Stimulated activated naive CD8-positive, alpha-beta T cell treated with anti-CD3 and anti-CD28 coated beads, Interleukin-15, amount 100 ng/mL, for 72 hours (primary cell): ENCODE measurements around the gene TNP2.

Experiments
- ATAC-seq: fragments of 150-1000 bp; cut with Tn5 transposase; 2 replicates; pipeline ENCODE4 v1.10.0; 2021; ENCODE audit warnings: mild to moderate bottlenecking, moderate library complexity
- DNase-seq, 2 donors: peaks; one replicate each; pipeline ENCODE4 v3.0.0; 2021 to 2022
- H3K27ac Mint-ChIP-seq, 2 donors: one replicate each; pipeline ENCODE4 v1.8.0; 2022; ENCODE audit warnings: mild to moderate bottlenecking in 2 of 2, mixed read lengths in 2 of 2, moderate library complexity in 2 of 2
- H3K27me3 Mint-ChIP-seq: one replicate; pipeline ENCODE4 v1.8.0; 2022; ENCODE audit warnings: mixed read lengths
- H3K4me1 Mint-ChIP-seq: one replicate; pipeline ENCODE4 v1.8.0; 2022; ENCODE audit warnings: mild to moderate bottlenecking, mixed read lengths
- H3K4me3 Mint-ChIP-seq, 2 donors: one replicate each; pipeline ENCODE4 v1.8.0; 2022; ENCODE audit warnings: mild to moderate bottlenecking in 2 of 2, mixed read lengths in 2 of 2, moderate library complexity in 1 of 2
- H3K9me3 Mint-ChIP-seq, 2 donors: one replicate each; pipeline ENCODE4 v1.8.0; 2022; ENCODE audit warnings: mixed read lengths in 2 of 2

Gene TNP2

DNA sequence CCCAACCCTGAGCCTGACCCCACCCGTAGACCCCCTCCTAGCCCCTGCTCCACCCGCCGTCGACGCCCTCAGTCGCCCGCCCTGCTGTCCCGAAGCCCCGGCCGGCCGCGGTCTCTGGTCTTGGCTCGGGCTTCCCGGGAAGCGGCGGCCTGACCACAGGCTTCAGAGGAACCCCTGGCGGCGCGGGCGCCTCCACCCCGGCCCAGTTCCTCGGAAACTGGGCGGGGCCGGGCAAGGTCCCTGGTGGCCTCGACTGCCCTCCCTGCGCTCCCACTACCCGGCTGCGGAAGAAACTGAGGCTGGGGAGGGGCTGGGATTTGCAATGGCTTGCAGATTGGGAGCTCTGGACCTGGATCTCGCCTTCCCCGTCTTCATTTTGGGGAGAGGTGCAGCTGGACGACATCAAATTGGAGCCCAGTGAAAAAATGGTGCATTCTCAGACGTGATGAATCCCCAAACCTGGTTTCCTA, 12.4 kb downstream of the TNP2 start:
- DNase-seq (no peak), ATAC-seq (no peak)
- Mint-ChIP-seq H3K4me1 (peaks cover 55% of the 10 kb centered on the region), H3K4me3 (peak overlapping the region; percentile 94 to 96), H3K9me3 (no peaks in the 10 kb centered on the region), H3K27me3 (peaks cover 12% of the 10 kb centered on the region), H3K27ac (peak overlapping the region; percentile 99)

DNA sequence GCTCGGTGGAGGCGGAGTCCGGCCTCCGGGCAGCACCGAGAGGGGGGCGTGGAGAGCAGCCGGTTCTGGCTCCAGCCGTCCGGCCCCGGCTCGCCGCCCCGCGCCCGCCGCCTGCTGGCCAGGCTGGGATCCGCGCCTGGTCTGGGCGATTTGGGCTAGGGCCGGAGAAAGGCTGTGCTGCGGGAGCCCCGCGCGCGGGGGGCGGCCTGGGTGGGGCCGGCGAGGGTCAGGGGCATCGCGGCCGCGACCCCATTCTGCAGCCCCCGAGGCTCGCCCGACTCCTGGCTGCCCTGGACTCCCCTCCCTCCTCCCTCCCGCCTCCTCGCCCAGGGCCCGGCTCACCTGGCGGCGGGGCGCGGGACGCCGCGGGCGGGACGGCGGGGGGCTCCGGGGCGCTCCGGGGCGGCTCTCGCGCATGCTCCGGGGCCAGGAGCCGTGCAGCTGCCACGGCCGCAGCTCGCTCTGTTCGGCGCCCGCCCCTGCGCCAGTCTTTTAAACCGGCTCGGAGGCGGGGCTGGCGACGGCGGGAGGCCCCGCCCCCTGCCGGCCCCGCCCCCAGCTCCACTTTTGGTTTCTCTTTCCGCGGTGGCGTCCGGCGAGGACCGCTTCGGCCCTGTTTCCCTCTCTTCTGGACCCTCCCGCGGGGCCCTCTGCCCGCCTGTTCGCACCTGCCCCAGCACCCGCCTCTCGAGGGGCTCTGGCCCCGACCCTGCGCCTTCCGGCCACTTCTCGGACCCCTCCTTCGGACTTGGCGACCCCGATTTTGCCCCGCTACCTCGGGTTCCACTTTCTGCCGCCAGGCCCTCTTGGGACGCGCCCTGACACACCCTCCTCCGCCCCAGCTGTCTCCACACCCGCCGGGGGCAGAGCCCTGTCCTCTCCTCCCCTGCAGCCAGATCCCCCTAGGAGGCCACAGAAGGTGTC, 13.1 kb downstream of the TNP2 start, which contains the start of gene SOCS1:
SOCS1 (minus strand) TSS at position 468 of the 924 bp plus-strand sequence. CDS start 726 bp downstream, outside the sequence.
- Mint-ChIP-seq H3K4me1 (peaks cover 61% of the 10 kb centered on the region), H3K27ac (peak within 1 kb of the TSS; percentile 99), H3K4me3 (peak within 1 kb of the TSS; percentile 94 to 99), H3K9me3 (no peaks in the 10 kb centered on the region), H3K27me3 (peaks cover 12% of the 10 kb centered on the region)
- ATAC-seq: peak; percentile 63
- DNase-seq: peak; percentile 92 to 96

DNA sequence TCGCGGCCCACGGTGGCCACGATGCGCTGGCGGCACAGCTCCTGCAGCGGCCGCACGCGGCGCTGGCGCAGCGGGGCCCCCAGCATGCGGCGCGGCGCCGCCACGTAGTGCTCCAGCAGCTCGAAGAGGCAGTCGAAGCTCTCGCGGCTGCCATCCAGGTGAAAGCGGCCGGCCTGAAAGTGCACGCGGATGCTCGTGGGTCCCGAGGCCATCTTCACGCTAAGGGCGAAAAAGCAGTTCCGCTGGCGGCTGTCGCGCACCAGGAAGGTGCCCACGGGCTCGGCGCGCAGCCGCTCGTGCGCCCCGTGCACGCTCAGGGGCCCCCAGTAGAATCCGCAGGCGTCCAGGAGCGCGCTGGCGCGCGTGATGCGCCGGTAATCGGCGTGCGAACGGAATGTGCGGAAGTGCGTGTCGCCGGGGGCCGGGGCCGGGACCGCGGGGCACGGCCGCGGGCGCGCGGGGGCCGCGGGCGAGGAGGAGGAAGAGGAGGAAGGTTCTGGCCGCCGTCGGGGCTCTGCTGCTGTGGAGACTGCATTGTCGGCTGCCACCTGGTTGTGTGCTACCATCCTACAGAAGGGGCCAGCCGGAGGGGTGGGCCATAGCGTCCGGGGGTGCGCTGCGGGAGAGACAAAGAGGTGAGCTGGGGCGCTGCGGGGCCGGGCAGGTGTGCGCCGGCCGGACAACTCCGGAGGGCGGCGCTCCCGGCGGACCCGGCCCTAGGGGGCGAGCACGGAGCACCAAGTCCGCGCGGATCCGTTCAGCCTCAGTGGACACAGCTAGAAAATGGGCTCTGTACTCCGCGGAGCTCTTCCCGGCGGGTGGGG, 14.0 kb downstream of the TNP2 start:
- Mint-ChIP-seq H3K27ac (peak overlapping the region; percentile 96 to 98), H3K4me1 (peaks cover 68% of the 10 kb centered on the region), H3K9me3 (no peaks in the 10 kb centered on the region), H3K4me3 (peak overlapping the region; percentile 92 to 99), H3K27me3 (peaks cover 9% of the 10 kb centered on the region)
- DNase-seq: peak; percentile 73 to 76
- ATAC-seq: peak; percentile 1

DNA sequence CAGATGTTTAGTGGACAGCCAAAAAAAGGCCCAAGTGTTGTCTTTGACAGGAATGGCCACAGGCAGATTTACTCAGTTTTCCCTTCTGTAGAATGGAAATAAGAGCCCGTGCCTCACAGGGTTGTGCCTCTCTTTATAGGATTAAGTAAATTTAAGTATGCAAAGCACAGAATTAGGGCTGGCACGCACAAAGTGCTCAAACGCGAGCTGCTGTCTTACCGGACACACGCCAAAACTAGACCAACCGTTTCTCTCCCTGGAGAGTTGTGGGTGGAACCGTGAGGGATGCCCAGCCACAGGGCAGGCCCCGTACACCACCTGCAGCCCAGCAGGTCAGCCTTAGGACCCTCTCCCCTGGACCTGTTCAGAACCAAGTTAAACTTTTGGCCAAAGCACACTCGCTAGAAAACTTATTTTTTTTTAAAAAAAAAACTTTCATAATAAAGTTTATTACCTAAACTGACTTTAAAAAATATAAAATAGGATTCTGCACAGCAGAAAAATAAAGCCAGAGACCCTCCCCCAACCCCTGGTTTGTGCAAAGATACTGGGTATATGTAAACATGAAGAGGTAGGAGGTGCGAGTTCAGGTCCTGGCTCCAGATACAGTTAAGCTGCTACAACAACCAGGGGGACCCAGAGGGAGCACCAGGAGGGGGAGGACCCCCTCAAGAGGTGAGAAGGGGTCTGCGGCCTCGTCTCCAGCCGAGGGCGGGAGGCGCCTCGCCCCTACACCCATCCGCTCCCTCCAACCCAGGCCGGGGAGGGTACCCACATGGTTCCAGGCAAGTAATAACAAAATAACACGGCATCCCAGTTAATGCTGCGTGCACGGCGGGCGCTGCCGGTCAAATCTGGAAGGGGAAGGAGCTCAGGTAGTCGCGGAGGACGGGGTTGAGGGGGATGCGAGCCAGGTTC, 14.9 kb downstream of the TNP2 start:
- ATAC-seq (no peak), DNase-seq (peak in 1 of 2 donors; percentile 30)
- Mint-ChIP-seq H3K27me3 (no peaks in the 10 kb centered on the region), H3K9me3 (no peaks in the 10 kb centered on the region), H3K4me1 (peaks cover 66% of the 10 kb centered on the region), H3K27ac (peak overlapping the region; percentile 96 to 98), H3K4me3 (peak overlapping the region; percentile 92 to 99)

DNA sequence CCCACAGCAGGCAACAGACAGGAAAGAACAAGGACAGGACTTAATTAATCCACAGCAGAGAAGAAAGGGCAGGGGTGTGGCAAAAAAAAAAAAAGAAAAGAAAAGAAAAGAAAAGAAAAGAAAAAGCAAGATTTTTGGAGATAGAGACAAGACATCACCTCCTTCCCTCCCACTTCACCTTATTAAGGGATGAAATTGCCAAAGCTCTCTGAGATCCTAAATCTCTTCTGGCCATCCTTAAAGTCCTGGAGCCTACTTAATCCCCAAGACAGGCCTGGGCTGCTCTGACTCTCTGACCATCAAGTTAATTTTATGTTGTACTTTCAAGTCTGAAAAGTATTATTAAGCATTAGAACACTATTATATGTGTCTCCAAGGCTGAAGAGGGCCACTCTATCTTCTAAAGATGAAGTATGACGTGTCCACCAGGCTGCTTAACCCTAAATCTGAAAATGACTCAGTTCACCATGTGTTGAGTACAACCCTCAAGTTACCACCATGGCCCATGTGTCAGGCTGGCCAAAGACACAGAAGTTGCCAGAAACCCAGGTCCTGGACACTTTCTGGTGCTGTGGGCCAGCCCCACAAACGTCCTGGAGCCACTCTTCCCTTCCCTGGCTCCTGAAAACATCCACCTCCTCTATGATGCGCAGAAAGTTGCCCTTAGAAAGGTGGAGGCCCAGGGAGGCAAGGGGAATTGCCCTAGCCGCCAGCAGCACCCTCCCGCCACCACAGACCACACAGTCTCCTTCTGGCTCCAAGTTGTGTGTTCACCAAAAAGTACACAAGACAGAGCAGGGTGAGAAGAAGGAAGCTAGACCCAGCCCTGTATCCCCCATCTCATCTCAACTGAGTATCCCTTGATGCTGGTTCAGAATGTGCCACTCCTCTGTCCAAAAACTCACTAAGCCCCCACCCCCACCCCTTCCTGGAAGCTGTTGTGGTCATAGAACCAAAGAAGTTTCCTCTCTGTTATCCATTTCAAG, 15.8 kb downstream of the TNP2 start:
- Mint-ChIP-seq H3K27ac (peak overlapping the region; percentile 96 to 98), H3K4me1 (peaks cover 62% of the 10 kb centered on the region), H3K4me3 (peak overlapping the region; percentile 92 to 99), H3K27me3 (no peaks in the 10 kb centered on the region), H3K9me3 (no peaks in the 10 kb centered on the region)
- peak; percentile 61 for ATAC-seq
- DNase-seq: peak; percentile 79 to 88

DNA sequence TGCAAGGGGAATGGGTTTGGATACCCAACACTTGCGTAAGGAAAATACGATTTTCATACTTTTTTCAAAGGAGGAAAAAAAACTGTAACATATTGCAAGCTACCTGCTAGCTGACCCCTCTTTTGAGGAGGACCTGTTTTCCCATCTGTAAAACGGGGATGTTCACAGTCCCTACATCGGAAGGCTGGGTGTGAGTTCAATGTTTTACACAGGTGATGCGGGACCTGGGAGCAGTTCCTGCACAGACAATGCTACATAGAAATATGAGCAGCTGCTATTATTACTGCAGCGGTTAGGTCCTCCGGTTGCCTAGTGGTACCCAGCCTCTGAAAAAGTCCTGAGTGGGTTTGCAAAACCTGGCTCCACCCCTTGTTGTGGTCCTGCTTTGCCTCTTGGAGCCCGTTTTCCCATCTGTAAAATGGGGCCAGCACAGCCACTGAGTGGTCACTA, 16.6 kb downstream of the TNP2 start:
- Mint-ChIP-seq H3K9me3 (no peaks in the 10 kb centered on the region), H3K27me3 (no peaks in the 10 kb centered on the region), H3K27ac (peak overlapping the region; percentile 98 to 99), H3K4me1 (peaks cover 62% of the 10 kb centered on the region), H3K4me3 (peak overlapping the region; percentile 92 to 99)
- DNase-seq (peak in 1 of 2 donors; percentile 50), ATAC-seq (no peak)

DNA sequence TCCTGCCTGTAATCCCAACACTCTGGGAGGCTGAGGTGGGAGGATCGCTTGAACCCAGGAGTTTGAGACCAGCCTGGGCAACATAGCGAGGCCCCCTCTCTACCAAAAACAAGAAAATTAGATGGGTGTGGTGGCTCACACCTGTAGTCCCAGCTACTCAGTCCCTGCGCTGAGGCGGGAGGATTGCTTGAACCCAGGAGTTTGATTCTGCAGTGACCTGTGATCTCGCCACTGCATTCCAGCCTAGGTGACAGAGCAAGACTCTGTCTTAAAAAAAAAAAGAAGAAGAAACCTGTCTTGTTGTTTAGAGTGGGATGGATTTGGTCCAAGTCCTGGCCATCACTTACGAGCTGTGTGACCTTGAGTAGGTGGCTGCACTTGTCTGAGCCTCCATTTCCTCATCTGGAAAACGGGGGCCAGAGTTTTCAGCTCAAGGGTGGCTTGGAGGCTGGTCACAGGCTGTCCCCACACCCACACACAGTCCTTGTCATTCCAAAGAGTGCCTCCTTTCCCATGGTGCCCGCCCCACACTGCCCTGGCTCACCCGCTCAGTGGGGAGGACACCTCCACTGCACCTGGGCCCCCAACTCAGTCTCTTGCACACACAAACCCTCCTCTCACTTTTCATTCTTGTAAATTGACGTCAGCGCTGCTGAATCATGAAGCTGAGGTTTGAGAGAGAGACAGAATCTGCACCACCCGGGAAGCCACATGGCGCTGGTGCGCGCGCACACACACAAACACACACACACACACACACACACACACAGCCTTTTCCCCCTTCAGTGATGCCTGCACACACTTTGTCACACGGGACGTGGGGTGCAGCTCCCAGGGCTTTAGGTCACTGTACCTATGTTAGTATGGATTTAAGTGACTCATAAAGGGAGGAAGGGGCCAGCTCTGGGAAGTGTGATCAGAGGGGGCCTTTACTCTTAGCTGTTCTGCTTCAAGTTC, 17.3 kb downstream of the TNP2 start:
- ATAC-seq: peak; percentile 41
- H3K4me3 Mint-ChIP-seq: peak overlapping the region; percentile 92 to 99
- H3K27me3 Mint-ChIP-seq: no peaks in the 10 kb centered on the region
- peaks cover 62% of the 10 kb centered on the region for H3K4me1 Mint-ChIP-seq
- H3K27ac Mint-ChIP-seq: peak overlapping the region; percentile 92 to 99
- no peaks in the 10 kb centered on the region for H3K9me3 Mint-ChIP-seq
- DNase-seq: peak; percentile 71 to 88

DNA sequence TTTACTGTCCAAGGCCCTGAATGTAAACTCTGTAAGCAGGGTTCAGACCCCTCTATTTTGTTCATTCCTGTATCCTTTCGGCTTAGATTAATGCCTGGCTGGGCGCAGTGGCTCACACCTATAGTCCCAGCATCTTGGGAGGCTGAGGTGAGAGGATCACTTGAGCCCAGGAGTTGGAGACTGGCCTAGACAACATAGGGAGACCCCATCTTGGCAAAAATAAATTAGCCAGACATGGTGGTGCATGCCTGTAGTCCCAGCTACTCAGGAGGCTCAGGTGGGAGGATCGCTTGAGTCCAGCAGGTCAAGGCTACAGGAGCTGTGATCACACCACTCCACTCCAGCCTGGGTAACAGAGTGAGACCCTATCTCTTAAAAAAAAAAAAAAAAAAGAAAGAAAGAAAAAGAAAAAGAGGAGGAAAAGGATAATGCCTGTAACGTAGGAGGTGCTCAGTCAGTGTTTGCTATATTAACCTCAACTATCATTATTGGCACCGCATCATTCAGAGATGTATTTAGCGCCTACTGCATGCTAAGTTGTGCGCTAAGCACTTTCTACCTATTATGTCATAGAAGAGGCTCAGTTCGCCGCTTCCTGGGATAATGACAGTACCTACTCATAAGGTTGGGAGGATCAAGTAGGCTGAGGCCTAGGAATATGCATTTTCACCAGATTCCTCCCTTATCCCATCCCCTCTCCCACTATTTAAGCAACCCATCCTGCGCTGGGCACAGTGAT, 18.2 kb downstream of the TNP2 start:
- H3K9me3 Mint-ChIP-seq: no peaks in the 10 kb centered on the region
- peak overlapping the region; percentile 92 to 99 for H3K4me3 Mint-ChIP-seq
- H3K4me1 Mint-ChIP-seq: peaks cover 68% of the 10 kb centered on the region
- no peaks in the 10 kb centered on the region for H3K27me3 Mint-ChIP-seq
- H3K27ac Mint-ChIP-seq: peak overlapping the region in 1 of 2 donors; percentile 99
- ATAC-seq (no peak), DNase-seq (no peak)

DNA sequence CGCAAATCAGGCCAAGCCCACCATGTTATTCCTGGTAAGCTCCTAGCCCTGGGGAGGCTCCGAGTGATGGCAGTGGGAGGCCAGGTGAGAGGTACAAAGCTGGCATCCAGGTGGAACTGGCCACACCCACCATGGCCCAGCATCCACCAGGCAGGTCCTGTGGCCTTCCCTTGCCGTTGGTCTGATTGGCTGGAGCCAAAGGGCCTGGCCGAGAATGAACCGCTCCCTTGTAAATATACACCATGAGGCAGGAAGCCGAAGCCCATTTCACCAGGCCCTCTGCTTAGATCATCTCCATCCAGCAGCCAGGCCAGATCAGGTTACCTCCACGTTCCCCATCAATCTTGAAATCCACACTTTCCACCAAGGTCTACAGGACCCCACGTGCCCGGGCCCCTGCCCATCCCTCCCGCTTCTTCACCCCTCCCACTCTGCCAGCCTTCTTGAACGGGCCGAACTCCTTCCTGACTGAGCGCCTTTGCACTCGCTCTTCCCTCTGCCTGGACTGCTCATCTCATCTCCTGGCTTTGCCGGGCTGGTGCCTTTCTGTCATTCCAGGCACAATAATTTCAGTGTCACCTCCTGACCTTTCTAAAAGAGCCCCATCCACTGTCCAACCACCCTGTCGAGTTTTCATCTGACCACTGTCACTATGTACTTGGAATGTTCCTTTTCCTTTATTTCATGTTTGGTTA, 18.9 kb downstream of the TNP2 start:
- peak in 1 of 2 donors; percentile 30 for DNase-seq
- Mint-ChIP-seq H3K27ac (peak overlapping the region in 1 of 2 donors; percentile 20), H3K4me3 (no peak overlapping the region), H3K27me3 (no peaks in the 10 kb centered on the region), H3K9me3 (no peaks in the 10 kb centered on the region), H3K4me1 (peaks cover 76% of the 10 kb centered on the region)
- no peak for ATAC-seq

DNA sequence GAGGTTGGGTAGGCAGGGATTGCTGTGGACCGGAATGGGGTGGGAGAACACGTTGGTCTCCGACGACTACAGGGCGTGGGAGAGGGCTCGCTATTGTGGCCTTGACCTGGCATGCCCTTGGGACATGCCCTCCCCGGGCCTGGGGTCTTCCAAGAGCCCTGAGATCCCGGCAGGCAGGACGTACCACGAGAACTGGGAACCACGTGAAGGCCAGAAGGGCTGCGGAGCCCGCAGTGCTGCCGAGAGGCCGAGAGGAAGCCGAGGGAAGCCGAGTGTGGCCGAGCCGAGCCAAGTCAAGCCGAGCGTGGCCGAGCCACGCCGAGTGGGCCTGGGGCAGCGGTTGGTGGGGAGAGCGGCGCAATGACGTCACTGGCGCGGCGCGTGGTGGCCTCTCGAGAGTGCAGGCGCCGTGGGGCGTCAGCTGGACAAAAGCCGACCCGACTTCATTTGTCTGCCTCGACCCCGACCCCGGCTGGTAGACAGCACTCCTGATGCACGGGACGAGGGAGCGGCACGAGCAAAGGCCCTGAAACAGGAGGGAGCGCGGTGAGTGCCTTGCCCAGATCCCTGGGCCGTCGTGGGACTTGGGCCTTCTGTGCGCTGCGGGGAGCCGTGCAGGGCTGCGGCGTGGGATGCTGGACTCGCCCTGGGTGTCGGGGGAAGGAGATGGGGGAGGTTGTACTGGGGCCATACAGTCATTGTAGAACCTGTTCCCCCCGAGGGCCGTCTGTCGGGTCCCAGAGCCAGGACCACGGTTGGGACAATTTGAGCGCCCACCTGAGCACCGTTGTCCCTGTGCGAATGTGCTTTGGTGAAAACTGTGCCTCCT, 19.7 kb downstream of the TNP2 start:
- H3K27me3 Mint-ChIP-seq: no peaks in the 10 kb centered on the region
- DNase-seq (peak in 1 of 2 donors; percentile 36), ATAC-seq (no peak)
- H3K4me3 Mint-ChIP-seq: no peak overlapping the region
- peaks cover 79% of the 10 kb centered on the region for H3K4me1 Mint-ChIP-seq
- H3K9me3 Mint-ChIP-seq: no peaks in the 10 kb centered on the region
- peak overlapping the region in 1 of 2 donors; percentile 55 for H3K27ac Mint-ChIP-seq

DNA sequence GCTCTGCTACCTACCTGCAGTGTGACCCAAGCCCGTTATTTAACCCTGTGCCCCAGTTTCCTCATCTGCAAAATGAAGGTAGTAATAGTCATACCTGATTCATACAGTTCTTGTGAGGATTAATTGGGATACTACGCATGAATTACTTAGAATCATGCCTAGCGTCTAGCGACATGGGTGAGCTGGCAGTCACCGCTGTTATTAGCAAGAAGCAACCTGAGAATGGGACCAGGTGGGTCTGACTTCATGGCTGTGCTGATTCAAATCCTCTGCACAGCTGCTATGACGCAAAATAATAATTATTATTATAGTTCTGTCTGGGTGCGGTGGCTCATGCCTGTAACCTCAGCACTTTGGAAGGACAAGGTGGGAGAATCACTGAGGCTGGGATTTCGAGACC, 21.0 kb downstream of the TNP2 start:
- DNase-seq (no peak), ATAC-seq (no peak)

More for the DNA sequence above, 21.0 kb downstream of the TNP2 start:
- no peak overlapping the region for H3K27ac Mint-ChIP-seq
- peaks cover 74% of the 10 kb centered on the region for H3K4me1 Mint-ChIP-seq
- no peaks in the 10 kb centered on the region for H3K9me3 Mint-ChIP-seq
- H3K27me3 Mint-ChIP-seq: no peaks in the 10 kb centered on the region
- no peak overlapping the region for H3K4me3 Mint-ChIP-seq
